Fibroblast of peridontal ligament (primary cell): ENCODE results near the gene ZNF112.
"Not testable (repeated sequence)": the region's sequence is repeated elsewhere in the genome, so short reads cannot be mapped to it uniquely, and the experiment has no call there.

ENCODE experiments used
- DNase-seq: peaks from one replicate; pipeline ENCODE4 v3.0.0-alpha.2; 2010; ENCODE audit errors: extremely low read depth

Gene ZNF112

DNA sequence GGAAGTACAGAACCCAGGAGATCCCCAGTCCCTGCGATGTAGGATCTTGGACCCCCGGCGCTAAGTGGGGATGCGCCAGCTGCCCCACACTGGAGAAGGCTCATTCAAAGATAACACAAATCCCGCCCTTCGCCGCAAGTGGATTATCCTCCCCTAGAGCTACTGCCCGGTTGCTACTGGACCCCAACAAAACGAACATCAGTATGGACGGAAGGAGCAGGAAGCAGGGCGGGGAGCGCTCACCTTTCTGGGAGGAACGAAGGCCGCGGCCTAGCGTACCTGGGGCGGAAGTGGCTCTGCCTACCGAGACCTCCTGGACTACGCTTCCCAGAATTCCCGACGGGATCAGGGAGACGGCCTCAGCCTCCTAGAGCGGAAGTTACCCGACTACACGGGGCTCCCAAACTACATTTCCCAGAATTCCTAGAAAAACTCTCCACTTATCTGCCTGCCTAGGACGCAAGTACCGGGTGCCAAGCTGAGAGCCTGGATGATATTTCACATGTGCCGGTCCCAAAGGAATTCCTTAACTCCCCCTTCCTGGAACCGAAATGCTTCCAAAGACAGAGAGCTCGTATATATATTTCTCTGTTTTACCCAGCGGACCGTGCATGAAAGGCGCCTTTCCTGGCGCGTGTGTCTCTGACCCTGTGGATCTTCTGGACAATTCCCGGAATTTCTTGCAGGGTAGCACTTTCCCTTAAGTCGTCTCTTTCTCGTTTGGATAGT, at the start of gene ZNF112:
Gene ZNF112 (minus strand): TSS at position 298 of the 729 bp plus-strand sequence. CDS start 16,141 bp downstream, outside the sequence.
- DNase-seq = peak; percentile 94

GRCh38 chr19:44401139-44402115, 44.9 kb upstream of the ZNF112 start, which contains the start of gene ZNF285:
Gene ZNF285, minus strand, starts transcription at chr19:44401608. Its CDS starts 4,395 bp downstream, at chr19:44397213.
- peak; percentile 96 for DNase-seq

DNA sequence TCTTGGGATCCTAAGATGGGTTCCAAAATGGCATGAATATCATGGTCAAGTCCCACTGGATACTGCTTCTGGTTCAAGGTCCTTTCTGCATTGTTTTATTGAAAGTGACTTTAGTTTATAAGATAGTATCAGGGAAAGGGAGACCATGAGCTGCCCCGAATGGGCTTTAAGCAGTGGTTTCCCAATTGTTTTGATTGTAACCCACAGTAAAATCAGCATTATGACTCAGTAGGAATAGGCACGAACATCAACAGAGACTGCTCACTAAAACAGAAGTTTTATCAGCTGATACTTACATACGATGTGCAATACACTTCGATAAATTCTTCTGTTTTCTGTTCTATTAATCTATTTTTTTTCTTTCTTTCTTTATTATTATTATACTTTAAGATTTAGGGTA, 32.8 kb upstream of the ZNF112 start:
- peak; percentile 42 for DNase-seq

GRCh38 chr19:44374789-44375188, 18.3 kb upstream of the ZNF112 start:
- no peak for DNase-seq

DNA sequence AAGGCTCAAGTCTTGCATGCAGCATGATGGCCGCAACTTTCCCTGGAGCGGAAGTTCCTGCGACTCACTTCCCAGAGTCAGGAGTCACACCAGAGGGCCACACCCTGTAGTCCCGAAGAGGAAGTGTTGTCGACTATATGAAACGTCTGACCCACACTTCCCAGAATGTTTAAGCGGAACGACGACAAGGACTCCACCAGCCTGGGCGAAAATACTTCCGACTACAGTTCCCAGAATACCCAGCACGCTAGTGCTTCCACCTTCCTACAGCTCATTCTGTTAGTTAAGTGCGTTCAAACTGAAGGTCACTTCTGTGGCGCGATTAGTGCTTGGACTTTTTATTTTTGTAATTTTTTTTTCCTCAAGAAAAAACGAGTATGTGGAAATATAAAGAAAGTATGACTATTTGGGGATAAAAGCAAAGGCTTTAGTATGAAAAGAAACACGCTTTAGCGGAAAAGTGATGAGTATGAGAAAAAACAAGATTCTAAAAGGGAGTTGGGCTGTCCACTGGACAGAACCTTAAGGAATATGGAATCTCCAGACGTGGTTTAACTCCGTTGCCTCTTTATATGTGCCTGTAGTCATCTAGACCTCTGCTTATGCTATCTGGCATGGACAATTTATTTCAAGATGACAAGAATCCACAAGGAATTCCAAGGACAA, 15.5 kb upstream of the ZNF112 start:
- DNase-seq = no peak

DNA sequence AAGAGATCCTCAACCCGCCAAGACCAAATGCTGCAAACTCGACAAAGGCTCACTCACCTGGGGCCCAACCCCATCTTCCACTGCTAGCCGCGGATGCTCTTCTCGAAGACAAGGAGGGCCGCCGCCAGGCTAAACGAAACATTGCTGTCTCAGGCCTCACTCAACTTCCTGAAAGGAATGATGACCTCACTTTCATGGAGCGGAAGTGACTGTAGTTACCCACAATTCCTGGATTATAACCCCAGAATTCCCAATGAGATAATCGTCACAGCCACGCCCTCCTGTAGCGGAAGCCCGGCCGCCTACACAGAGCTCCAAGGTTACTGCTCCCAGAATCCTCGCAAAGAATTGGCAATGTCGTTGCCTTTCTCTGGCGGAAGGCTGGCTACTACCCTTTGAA, 10.5 kb upstream of the ZNF112 start:
- DNase-seq = no peak

GRCh38 chr19:44346556-44346955, 9.9 kb downstream of the ZNF112 start:
- no peak for DNase-seq

GRCh38 chr19:44345959-44346358, 10.5 kb downstream of the ZNF112 start:
- DNase-seq = no peak

DNA sequence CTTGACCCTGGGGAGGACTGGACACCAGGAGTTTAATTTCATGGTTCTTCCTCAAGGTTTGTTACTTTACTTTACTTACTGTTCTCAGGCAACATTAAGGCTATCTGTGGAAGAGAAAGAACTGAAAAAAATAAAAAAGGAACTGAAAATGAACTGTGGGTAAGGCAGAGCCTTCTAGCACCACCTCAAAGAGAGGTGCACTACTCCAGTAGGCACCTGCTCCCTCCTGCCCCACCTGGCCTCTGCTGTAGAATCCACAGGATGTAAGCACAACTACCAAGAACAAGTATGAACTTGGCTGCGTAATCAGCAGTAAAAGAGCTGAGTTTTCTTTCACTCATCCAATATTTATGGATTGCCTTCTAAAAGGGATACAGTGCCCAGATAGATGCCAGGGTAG, 12.2 kb downstream of the ZNF112 start:
- DNase-seq = no peak

DNA sequence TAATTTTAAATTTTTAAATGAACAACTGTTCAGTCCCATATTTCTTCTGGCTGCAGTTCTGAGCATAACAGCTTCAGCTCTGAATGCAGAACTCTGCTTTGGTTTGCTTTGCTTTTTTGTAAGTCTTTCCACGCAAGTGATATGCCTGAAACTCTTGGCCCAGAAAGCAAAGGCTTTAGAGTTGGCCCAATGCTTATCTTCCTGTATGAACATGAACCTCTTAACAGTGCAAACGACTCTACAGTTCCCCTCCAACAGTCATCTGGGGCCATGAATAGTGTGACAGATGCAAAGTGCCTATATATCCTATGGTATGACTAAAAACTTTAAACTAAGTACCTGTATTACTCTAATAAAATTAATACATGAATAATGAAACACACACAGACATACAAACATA, 14.7 kb downstream of the ZNF112 start:
- DNase-seq = no peak

DNA sequence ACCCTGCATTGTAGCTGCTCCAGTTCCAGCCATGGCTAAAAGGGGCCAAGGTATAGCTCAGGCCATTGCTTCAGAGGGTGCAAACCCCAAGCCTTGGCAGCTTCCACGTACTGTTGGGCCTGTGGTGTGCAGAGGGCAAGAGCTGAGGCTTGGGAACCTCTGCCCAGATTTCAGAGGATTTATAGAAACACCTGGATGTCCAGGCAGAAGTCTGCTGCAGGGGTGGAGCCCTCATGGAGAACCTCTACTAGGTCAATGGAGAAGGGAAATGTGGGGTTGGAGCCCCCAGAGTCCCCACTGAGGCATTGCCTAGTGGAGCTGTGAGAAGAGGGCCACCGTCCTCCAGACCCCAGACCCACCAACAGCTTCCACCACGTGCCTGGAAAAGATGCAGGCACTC, 21.8 kb downstream of the ZNF112 start:
- DNase-seq = not testable (repeated sequence)

GRCh38 chr19:44332145-44332544, 24.3 kb downstream of the ZNF112 start:
- no peak for DNase-seq

- no peak for DNase-seq
Measured at GRCh38 chr19:44315883-44316282, 40.6 kb downstream of the ZNF112 start.

DNA sequence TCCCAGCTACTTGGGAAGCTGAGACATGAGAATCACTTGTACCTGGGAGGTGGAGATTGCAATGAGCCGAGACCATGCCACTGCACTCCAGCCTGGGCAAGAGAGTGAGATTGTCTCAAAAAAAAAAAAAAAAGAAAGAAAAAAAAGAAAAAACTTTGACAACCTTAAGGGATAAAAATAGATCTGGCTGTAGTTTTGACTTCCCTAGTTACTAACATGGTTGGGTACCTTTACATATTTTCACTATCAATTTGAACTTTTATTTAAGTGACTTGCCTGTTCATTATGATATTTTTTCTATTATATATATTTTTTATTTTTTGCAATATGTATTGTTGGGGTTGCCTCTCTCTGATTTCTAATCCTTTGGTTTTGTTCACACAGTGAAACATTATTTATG, 43.2 kb downstream of the ZNF112 start:
- no peak for DNase-seq

DNA sequence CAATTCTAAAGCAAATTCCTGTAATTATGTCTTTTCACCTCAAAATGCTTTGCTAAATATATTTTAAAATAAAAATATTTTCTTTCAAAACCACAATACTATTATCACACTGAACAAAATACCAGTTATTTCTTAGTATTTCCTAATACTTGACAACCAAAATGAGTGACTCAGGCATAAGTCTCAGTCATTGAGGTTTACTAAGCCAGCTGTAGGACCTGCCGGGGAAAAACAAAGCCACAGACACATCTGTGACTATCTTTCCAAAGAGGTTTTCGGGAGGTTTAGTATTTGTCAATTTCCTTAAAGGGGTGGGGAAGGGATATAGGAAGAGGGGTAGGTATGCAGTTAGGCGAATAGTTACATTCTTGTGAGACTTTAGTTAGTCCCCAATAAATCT, 48.5 kb downstream of the ZNF112 start:
- no peak for DNase-seq

GRCh38 chr19:44306283-44306682, 50.2 kb downstream of the ZNF112 start:
- no peak for DNase-seq

GRCh38 chr19:44305457-44305856, 51.0 kb downstream of the ZNF112 start:
- DNase-seq = no peak

DNA sequence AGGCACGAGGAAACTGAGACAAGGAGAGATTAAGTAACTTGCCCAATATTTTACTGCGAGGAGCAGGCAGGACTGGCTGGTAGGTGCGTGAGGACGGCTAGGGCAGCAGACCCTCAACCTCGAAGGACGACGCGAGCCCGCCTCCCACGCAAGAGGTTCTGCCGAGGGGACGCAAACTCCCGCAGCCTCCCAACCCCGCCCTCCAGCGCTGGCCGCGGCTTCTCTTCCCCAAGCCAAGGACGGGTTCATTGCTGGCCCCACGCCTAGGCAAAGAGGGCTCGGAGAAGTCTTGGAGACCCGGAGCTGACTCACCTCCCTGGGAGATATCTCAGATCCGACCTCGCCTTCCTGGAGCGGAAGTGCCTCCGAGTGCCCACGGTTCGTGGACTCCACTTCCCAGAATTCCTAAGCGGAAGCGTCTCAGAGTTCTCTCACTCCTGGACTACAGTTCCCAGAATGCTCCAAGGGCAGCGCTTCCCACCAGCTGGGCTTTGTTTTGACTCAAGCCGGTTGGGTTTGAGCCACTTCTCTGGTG, 51.8 kb downstream of the ZNF112 start, which contains the start of gene ZNF235:
Gene ZNF235 (minus strand): TSS at position 367 of the 535 bp plus-strand sequence. CDS start 1,621 bp downstream, outside the sequence.
- DNase-seq = peak; percentile 98

DNA sequence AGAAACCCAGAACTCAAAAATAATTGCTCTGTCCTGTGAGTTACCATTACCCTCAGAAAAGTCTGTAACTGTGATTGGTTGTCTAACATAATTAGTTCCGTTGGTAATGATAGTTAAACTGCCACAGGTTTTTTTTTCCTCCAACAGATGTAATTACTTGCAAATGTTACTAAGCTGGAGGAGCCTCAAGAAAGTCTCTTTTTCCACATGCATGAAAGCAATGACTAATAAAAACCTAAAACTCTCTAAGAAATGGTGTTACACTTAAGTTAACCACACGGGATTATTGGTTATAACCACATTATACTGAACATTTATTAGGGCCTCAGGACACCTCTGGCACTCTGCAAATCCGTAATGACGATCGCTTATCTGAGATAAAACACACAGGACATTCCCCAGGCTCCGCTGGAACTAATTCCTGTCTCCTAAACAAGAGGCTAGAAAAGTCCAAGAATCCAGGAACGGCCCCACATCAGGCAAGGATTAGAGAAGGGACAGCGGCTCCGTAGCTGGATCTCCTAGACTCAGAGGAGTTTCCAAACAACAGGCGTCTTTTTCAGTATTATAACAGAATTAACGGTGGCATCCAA, 52.4 kb downstream of the ZNF112 start:
- peak; percentile 55 for DNase-seq

GRCh38 chr19:44303320-44303719, 53.2 kb downstream of the ZNF112 start:
- no peak for DNase-seq

DNA sequence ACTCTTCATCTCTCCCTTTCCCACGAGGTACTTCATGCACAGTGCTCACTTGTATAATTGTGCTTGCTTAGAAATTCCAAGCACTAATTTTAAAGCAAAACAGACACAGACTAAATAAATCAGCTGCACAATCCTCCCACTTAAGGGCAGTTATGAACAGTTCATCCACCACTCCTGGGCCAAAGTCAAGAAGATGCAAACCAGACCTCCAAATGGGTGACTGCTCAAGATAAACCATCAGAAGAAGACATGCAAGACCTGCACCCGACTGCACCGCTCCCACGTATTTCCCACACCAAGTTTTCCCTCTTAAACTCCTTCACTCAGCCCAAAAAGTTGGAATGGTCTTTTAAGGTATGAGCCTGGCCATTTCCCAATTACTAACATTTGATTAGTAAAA, 71.5 kb downstream of the ZNF112 start:
- no peak for DNase-seq
